Body of pancreas (tissue), 4 donors: ENCODE results near the gene MLPH.

Experiments used
- POLR2A ChIP-seq, 3 donors: fragments of 450-650 bp; IDR thresholded peaks; one replicate each; pipeline ENCODE4 v1.6.1; 2016; ENCODE audit warnings: antibody characterized with exemption in 3 of 3, mild to moderate bottlenecking in 2 of 3
- TF ChIP-seq, protein P1 (sequence below), 7 experiments: fragments of 450-650 bp in 4 of 7; fragments of 200-600 bp in 3 of 7; sonication (generic) in 3 of 7; IDR thresholded peaks; one replicate each; pipeline ENCODE4 v1.5.1; 2016 to 2019; ENCODE audit warnings: antibody characterized with exemption in 7 of 7

DNA sequence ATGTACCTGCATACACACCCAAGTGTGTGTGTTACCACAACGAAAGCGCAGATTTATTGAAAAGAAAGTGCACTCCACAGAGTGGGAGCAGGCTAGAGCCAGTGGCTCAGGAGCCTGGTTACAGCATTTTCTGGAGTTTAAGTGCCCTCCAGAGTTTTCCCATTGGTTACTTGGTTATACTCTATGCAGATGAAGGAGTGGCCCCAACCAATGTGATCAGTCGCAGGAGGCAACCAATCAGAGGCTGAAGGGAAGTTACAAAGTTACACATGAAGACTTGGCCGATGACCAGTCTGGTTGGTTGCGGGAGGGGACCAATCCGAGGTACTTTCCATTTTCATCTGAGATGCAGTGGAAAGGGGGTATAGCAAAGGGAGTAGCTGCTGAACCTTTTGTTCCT, 65.9 kb downstream of the MLPH start:
- TF ChIP-seq, protein P1, sequence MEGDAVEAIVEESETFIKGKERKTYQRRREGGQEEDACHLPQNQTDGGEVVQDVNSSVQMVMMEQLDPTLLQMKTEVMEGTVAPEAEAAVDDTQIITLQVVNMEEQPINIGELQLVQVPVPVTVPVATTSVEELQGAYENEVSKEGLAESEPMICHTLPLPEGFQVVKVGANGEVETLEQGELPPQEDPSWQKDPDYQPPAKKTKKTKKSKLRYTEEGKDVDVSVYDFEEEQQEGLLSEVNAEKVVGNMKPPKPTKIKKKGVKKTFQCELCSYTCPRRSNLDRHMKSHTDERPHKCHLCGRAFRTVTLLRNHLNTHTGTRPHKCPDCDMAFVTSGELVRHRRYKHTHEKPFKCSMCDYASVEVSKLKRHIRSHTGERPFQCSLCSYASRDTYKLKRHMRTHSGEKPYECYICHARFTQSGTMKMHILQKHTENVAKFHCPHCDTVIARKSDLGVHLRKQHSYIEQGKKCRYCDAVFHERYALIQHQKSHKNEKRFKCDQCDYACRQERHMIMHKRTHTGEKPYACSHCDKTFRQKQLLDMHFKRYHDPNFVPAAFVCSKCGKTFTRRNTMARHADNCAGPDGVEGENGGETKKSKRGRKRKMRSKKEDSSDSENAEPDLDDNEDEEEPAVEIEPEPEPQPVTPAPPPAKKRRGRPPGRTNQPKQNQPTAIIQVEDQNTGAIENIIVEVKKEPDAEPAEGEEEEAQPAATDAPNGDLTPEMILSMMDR (IDR thresholded peaks at IDR 0.05): no peak
- no peak for TF ChIP-seq POLR2A (IDR thresholded peaks at IDR 0.05)
